HG03045 (cell line): ENCODE data around the gene JADE1.

ENCODE experiments used
- ATAC-seq: cut with Tn5 transposase; IDR thresholded peaks from one replicate; pipeline ENCODE4 v1.9.1; 2021; ENCODE audit warnings: mild to moderate bottlenecking, moderate library complexity; ENCODE audit not compliant: unreplicated experiment

Gene JADE1

DNA sequence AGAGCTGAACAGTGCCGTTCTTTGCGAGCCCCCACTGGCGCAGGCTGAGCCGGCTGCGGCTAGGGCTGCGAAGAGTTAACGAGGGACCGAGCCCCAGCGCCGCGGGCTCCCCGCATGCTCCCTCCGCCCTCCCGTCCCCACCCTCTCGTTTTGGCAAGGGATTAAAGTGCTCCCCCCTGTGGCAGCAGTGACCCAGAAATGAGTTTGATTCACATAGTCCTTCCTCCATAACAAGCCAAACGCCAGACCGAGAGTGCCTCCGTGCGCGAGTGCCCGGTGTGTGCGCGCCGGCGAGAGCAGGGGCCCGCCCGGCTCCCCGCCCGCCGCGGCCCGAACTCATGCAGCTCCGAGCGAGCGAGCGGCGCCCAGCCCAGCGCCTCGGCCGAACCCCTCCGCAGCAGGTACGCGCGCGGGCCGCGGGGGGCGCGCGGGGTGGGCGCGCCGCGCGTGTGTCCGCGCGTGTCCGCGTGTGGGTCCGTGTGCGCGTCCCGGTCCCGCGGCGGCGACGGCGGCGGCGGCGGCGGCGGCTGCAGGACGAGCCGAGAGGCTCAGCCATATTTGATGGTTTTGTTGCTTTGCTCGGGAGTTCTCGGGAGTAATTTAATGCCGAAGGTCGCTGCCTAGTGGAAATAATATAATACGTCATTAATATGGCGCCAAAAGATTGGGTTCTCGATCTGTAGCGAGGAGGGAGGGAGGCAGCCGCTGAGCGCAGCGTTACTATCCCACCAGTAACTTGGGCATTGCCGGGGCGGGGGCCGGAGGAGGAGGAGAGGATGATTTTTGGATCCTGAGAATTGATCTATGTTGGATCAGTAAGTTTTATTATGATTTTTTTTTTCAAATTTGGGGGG is at the start of gene JADE1:
Gene JADE1, plus strand, starts transcription at position 224 of the 854 bp plus-strand sequence. CDS start 22,059 bp downstream, outside the sequence.
- ATAC-seq = peak; percentile 51

DNA sequence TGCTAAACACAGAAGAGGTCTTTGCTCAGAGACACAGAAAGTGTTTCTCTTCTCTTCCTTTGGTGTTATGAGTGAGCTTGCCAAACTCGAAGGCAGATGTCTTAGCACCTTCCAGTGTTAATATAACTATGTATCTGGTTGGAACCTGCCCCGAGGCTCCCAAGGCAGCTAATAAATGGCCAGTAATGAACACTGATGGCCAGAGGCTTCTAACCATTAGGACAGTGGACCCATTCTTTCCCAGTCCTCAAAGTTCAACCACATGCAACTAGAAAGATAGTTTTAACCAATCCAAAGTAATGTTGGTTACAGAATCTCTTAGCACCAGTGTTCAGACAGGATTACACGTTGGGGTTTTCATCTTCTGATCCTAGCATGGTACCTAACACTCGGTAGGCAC is 42.7 kb upstream of the JADE1 start:
- ATAC-seq = no peak

- no peak for ATAC-seq
Observed at GRCh38 chr4:128768373-128768996, 41.0 kb upstream of the JADE1 start.

- no peak for ATAC-seq
Observed at GRCh38 chr4:128769011-128769410, 40.5 kb upstream of the JADE1 start.

- ATAC-seq = no peak
Observed at GRCh38 chr4:128770807-128771206, 38.7 kb upstream of the JADE1 start.

- ATAC-seq = no peak
Observed at GRCh38 chr4:128775477-128775876, 34.0 kb upstream of the JADE1 start.

DNA sequence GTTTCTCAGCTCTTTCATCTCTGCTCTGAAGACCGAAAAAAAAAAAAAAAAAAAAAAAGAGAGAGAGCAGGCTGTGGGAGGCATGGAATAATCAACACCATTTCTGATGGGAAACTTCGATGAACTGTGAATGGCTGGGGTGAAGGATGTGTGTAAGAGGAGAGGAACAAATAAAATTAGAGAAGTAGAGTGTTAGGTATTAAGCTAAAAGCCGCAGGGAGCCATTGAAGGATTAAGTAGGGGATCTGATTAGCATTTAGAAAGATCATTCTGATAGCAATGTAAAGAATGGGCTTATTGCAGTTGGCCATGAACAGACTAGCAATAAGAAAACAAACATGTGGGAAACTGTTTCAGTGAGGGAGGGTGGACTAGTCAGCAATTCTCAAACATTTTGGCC is 33.6 kb upstream of the JADE1 start:
- no peak for ATAC-seq

DNA sequence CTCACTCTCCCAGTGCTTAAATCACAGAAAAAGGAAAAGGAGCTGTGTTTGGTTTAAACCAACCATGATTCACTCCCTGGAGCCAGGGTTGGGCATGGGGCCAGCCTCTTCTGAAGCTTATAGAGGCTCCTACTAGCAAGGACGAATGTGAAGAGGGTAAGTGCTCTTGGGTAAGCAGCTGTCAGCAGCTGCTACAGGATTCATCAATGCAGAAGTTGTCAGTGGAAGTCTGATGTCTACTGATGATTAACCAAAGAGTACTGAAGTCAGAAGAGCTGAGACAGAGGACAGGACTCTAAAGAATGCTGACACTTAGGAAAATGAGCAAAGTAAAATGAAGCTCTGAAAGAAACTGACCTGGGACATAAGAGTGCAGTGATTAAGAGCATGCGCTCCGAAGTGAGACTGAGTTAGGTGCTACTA is 32.7 kb upstream of the JADE1 start:
- ATAC-seq = no peak

DNA sequence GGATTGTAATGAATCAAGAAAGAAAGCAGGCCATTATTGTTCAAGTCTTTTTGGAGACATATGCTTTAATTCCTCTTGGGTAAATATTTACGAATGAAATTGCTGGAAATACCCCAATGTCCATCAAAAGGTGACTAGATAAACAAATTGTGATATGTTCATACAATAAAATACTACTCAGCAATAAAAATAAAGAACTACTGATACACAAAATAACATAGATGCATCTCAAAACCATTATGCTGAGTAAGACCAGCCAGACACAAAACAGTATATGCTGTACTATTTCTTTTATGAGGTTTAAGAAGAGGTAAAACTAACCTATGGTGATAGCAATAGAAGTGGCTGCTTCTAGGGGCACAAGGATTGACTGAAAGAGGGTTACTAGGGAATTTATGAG is 28.8 kb upstream of the JADE1 start:
- ATAC-seq = no peak

DNA sequence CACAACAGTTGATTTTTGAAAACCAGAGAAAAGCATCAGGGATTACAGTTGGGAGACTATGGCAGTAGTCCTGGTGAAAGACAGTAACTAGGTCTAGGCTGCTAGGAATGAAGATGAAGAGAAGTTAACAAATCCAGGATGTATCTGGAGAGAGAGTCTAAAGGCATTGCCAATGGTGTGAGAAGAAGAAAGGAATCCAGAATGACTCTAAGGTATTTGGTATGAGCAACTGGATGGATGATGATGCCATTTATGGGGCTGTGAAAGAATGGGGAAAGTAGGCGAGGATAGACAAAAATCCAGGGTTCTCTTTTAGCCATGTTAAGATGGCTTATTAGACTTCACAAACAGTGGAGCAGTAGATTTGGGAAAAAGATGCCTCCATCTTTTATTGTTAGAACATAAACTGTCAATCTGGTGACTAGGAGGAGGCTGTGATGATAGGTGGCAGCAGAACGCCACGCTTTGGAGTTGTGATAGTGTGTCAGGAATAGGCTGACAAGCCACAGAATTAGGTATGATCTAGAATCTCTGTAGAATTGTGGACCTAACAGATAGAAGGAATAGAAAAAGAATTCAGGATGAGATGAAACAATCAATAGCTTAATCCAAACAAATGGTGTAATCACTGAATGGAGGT is 27.3 kb upstream of the JADE1 start:
- ATAC-seq = peak; percentile 56

DNA sequence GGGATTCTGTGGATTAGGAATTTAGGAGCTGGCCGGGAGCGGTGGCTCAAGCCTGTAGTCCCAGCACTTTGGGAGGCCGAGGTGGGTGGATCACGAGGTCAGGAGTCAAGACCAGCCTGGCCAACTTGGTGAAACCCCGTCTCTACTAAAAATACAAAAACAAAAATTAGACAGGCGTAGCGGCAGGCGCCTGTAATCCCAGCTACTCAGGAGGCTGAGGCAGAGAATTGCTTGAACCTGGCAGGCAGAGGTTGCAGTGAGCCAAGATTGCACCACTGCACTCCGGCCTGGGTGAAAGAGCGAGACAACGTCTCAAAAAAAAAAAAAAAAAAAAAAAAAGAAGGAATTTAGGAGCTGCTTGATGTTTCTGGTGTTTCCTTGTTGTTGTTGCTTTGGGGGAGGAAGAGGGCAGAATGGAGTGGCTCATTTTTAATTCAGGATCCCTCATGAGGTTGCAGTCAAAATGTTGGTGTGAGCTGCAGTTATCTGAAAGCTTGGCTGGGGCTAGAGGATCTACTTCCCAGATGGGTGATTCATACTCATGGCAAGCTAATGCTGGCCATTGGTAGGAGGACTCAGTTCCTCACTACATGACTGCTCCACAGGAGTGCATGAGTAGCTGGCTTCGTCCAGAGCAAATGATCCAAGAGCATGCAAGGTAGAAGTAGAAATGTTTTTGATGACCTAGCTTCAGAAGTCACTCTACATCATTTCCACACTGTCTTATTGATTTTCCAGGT is 26.5 kb upstream of the JADE1 start:
- no peak for ATAC-seq

DNA sequence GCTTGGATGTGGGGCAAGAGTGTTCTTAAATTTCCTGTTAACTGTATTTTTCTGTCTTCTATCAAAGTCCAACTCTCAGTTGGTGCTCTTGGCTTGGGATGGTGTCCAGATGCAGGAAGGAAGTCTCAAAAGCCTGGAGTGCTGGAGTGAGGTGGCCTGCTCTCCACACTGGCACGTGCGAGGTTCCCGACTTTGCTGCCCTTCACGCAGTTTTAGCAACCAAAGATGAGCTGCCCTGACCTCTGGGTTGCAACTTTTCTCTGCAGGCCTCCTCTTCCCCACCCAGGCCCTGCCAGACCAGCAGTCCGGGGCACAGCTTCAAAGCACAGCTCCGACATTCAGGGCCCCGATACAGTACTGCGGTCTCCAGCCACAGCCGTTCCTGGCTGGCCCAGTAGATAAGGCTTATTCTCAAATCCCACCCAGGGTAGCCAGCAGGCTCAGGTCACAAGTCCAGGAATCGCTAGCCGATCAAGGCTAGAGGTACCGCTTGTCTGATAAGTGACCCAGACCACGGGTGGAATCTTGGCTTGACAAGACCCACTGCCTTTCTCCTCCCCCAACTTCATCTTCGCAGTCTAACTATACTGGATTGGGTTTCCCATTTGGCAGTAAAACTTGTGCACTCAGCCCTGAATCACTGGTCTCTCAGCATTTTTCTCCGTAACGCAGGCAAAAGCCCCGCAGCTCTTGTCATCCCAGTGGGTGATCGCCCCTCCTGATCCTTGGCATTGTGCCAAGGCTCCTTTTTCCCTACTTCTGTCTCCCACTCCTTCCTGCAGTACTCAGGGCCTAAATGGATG is 21.8 kb upstream of the JADE1 start:
- ATAC-seq = no peak

DNA sequence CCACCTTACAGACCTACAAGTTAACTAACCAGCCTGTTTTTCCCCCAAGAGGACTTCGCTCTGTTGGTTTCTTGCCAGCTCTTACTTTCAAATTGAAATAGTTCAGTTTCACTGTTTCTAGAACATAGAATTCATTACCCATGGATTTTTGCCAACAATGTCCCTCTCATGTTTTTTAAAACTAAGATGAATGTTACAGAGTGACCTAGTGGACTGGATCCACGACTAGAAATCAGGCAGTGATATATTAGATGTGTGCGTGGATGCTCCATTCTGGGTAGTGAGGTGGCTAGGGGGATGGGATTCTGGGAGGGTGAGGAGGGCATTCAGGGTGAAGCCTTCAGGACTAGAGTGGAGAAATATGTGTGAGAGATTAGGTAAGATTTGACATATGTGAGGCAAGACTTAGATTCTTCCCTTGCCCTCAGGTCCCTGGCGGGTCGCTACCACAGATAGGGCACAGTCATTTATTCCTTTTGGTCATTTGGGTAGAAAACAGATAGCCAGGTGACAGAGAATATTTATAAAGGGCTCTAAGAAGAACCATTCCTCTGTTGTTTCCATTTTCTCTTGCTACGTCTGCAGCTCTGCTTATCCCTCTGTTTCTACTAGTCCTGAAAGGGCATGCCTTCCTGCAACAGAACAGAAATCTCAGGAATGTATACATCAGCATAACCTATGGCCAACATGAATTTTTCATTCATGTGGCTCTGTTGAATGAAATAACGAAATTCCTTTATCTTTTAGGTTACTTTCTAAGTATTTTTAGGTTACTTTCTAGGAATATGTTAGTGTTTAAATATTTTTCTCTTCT is 15.4 kb upstream of the JADE1 start:
- ATAC-seq = no peak

DNA sequence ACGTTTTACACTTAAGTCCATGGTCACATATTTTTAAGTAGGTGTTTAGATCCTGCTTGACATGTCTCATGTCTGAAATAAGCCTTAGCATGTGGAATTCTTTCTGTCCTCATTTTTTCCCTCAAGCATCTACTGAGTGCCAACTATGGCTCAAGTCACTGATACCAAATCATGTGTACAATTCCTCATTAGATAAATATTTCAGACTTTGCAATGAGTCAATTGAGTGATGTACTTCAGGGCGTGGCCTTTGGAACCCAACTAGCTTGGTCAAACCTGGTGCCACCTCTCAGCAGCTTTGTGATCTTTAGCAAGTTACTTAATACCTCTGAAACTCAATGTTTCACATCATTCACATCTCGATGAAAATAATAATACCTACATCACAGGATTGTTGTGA is 12.6 kb upstream of the JADE1 start:
- no peak for ATAC-seq

DNA sequence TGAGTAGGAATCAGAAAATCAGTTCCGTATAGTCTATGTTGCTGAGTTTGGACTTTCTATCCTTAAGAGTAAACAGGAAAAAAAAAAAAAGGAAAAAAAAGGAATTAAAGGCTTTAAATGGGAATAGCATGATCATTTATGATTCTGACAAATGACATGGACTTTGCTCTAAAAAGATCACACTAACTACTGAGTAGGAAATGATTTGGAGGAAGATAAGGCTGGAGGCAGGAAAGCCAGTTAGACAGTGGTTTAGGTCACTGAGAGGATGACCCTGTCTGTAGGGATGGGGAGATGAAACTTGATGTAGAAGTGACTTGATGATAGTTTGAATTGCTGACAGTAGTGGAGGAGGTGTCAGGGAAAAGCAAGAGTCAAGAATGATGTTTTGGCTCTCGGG is 9.2 kb upstream of the JADE1 start:
- no peak for ATAC-seq

GRCh38 chr4:128800701-128801284 is 8.7 kb upstream of the JADE1 start:
- ATAC-seq = no peak

DNA sequence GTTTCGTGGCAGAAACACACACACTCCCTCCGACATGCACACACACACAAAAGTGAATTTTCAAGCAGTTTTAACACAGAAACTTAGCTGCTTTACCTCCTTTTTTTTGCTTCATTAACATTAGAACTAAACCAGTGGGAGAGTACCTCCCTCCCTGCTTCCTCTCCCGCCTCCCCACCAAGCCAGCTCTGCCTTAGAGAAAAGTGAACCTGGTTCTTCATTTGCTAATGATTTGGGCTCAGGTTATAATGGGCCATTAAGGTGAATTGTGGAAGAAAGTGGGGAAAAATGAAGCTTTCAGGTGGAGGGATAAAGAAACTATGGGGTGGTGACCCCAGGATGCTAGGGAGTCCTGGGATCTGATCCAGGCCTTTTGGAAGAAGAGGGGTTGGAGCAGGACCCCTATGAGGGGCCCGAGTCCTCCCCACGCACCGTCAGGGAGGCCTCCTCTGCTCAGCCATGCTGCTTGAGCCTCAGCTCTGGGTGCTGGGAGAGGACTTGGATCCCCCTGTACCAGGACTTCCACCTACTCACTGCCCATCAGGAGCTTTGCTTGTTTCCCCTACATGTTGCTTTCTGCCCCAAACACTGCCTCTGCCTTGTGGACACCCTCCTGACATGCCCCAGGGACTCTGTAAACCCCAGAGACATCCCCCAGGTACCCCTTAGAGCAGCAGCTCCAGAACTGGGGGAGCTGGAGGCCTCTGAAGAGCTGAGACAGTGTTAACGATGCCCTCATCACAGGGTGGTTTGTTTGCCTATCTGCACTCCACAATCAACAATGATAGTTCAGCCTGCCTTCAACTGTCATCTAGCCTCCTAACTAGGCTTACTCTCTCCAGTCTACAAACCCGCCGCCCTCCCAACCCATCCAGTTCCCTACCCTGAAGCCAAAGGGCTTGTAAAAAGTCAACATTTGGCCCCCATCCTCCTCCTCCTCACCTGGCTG is 6.5 kb upstream of the JADE1 start:
- no peak for ATAC-seq

DNA sequence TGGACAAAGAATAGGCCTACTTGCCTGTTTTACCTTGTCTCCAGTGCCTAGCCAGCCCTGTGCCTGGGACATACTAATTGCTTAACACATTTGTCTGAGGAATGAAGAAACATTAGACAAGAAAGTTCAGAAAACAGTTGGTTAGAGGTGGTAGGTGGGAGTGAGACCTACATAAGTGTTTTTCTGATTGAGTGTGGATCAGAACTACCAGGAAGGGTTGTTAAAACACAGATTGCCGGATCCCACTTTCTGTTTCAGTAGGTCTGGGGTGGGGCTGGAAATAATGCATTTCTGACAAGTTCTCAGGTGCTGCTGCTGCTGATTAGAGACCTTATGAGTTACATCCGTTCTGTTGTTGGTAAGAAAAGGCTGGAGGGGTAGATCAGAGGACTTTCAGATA is 5.7 kb upstream of the JADE1 start:
- ATAC-seq = no peak
